HepG2 (cell line): ENCODE measurements around the gene TXNDC12. TPM values are rescaled to one million over a fixed set of nuclear protein-coding genes. Genes with fewer than 3 reads are reported as not detected.

ENCODE experiments used
- BCL3 ChIP-seq: sonication (generic); formaldehyde crosslinking; IDR thresholded peaks from 2 replicates; pipeline ENCODE4 v1.5.1; 2020; ENCODE audit warnings: mild to moderate bottlenecking, missing genetic modification reagents, moderate library complexity
- DMAP1 ChIP-seq: IDR thresholded peaks from 2 replicates; pipeline ENCODE4 v1.6.1; 2016
- GABPA ChIP-seq, 2 experiments: IDR thresholded peaks; 2 replicates each; pipeline ENCODE4 v1.6.1; 2011 to 2016; ENCODE audit warnings: low read depth in 2 of 2, low read length in 1 of 2, missing biosample characterization in 1 of 2, missing genetic modification characterization in 1 of 2
- GATAD1 ChIP-seq: IDR thresholded peaks from 2 replicates; pipeline ENCODE4 v1.6.1; 2016; ENCODE audit warnings: missing genetic modification reagents, missing compliant biosample characterization
- HCFC1 ChIP-seq: fragments of 150-350 bp; IDR thresholded peaks from 2 replicates; pipeline ENCODE4 v1.6.1; 2014; ENCODE audit warnings: low read depth, low read length
- IKZF5 ChIP-seq: IDR thresholded peaks from 2 replicates; pipeline ENCODE4 v1.6.1; 2018; ENCODE audit warnings: missing genetic modification reagents, mild to moderate bottlenecking, missing compliant biosample characterization
- MEIS2 ChIP-seq: sonication (generic); formaldehyde crosslinking; IDR thresholded peaks from 2 replicates; pipeline ENCODE4 v1.9.0; 2021; ENCODE audit warnings: mild to moderate bottlenecking, missing genetic modification reagents
- MTA1 ChIP-seq: sonication (generic); formaldehyde crosslinking; IDR thresholded peaks from 2 replicates; pipeline ENCODE4 v1.4.0; 2020; ENCODE audit warnings: missing genetic modification reagents, mild to moderate bottlenecking, borderline replicate concordance
- NCOA1 ChIP-seq: sonication (generic); formaldehyde crosslinking; IDR thresholded peaks from 2 replicates; pipeline ENCODE4 v1.9.0; 2021; ENCODE audit warnings: missing genetic modification reagents
- NCOA5 ChIP-seq: sonication (generic); formaldehyde crosslinking; IDR thresholded peaks from 2 replicates; pipeline ENCODE4 v1.4.0; 2020; ENCODE audit warnings: missing genetic modification reagents
- NKX3-1 ChIP-seq: sonication (generic); formaldehyde crosslinking; IDR thresholded peaks from 2 replicates; pipeline ENCODE4 v1.5.0; 2020; ENCODE audit warnings: missing genetic modification reagents
- PRDM4 ChIP-seq: sonication (generic); formaldehyde crosslinking; IDR thresholded peaks from 2 replicates; pipeline ENCODE4 v1.9.0; 2021; ENCODE audit warnings: missing genetic modification reagents, borderline replicate concordance
- RBM39 ChIP-seq: fragments of 200-400 bp; formaldehyde crosslinking; IDR thresholded peaks from one replicate; pipeline ENCODE4 v1.6.1; 2018; ENCODE audit warnings: antibody characterized with exemption, mild to moderate bottlenecking, low read depth, low read length; ENCODE audit not compliant: poor library complexity, severe bottlenecking
- STAG1 ChIP-seq: sonication (generic); formaldehyde crosslinking; IDR thresholded peaks from 2 replicates; pipeline ENCODE4 v1.4.0; 2020; ENCODE audit warnings: missing genetic modification reagents
- ZNF367 ChIP-seq: sonication (generic); formaldehyde crosslinking; IDR thresholded peaks from 2 replicates; pipeline ENCODE4 v1.4.0; 2020; ENCODE audit warnings: missing genetic modification reagents, borderline replicate concordance
- ZNF652 ChIP-seq: IDR thresholded peaks from 2 replicates; pipeline ENCODE4 v1.6.1; 2016; ENCODE audit warnings: low read depth, borderline replicate concordance
- ZNF841 ChIP-seq: sonication (generic); formaldehyde crosslinking; IDR thresholded peaks from 2 replicates; pipeline ENCODE4 v1.8.1; 2023; ENCODE audit warnings: missing genetic modification reagents, borderline replicate concordance
- ZXDC ChIP-seq: sonication (generic); formaldehyde crosslinking; IDR thresholded peaks from 2 replicates; pipeline ENCODE4 v1.5.0; 2020; ENCODE audit warnings: mild to moderate bottlenecking, missing genetic modification reagents
- polyA plus RNA-seq, 8 experiments: library from polyadenylated mRNA; depleted of rRNA in 3 of 8; stranded (reverse) in 7 of 8; unstranded in 1 of 8; fragments of >200 nt; fragmentation: Illumina TruSeq in 4 of 8; extraction: Trizol in 4 of 8; gene quantifications; 2 replicates each; pipeline versions ENCODE4 v1.2.1 to v1.2.3, GENCODE V29; 2011 to 2016; ENCODE audit warnings: low read depth in 4 of 8, missing spikeins in 1 of 8, mixed read lengths in 1 of 8; ENCODE audit not compliant: insufficient read depth in 1 of 8
- total RNA-seq, 5 experiments: library from RNA; depleted of rRNA; stranded (reverse); fragments of >200 nt; fragmentation: Illumina TruSeq; extraction: Trizol; gene quantifications; 2 replicates each; pipeline ENCODE4 v1.2.3, GENCODE V29; 2016; ENCODE audit warnings: low read depth in 1 of 5

Gene TXNDC12
- total and polyA plus RNA-seq, 2 of the 13 experiments (the other 11 are each of a cell fraction or from before 2014, with no cell fraction given), result 65.6 to 67.2 TPM

GRCh38 chr1:52056163-52056936 lies 1.4 kb upstream of the TXNDC12 start, which contains the start of gene BTF3L4 (continued):
- TF ChIP-seq ZXDC (CRISPR knock-in tag) (no peak), ZNF841 (CRISPR knock-in tag) (no peak), MEIS2 (peak; percentile 63; the same call in 1 of the 2 replicates), ZNF367 (CRISPR knock-in tag) (no peak), NCOA5 (CRISPR knock-in tag) (no peak), HCFC1 (0 out of 2 replicates have a peak, but pooled peaks have one; percentile 59), NKX3-1 (no peak; the same call in 1 of the 2 replicates), RBM39 (no peak), MTA1 (CRISPR knock-in tag) (no peak), IKZF5 (CRISPR knock-in tag) (peak; percentile 62), PRDM4 (CRISPR knock-in tag) (no peak), STAG1 (CRISPR knock-in tag) (no peak; the same call in 1 of the 2 replicates), NCOA1 (CRISPR knock-in tag) (no peak), GATAD1 (CRISPR knock-in tag) (peak; percentile 35), BCL3 (peak; percentile 78; the same call in 1 of the 2 replicates), ZNF652 (CRISPR knock-in tag) (no peak), GABPA (IDR thresholded peaks at IDR 0.05; ENCODE audit: low read depth, low read length) (peak; percentile 48), GABPA (CRISPR knock-in tag; IDR thresholded peaks at IDR 0.05; ENCODE audit: low read depth) (peak; percentile 72), DMAP1 (CRISPR knock-in tag) (peak; percentile 92)
